HG03135 (cell line): ENCODE results near the gene RAB21.
"Not testable (repeated sequence)": the region's sequence is repeated elsewhere in the genome, so short reads cannot be mapped to it uniquely, and the experiment has no call there.

Experiments used
- ATAC-seq: cut with Tn5 transposase; IDR thresholded peaks from one replicate; pipeline ENCODE4 v1.9.1; 2021; ENCODE audit warnings: mild to moderate bottlenecking, moderate library complexity; ENCODE audit not compliant: unreplicated experiment

RAB21 gene

DNA sequence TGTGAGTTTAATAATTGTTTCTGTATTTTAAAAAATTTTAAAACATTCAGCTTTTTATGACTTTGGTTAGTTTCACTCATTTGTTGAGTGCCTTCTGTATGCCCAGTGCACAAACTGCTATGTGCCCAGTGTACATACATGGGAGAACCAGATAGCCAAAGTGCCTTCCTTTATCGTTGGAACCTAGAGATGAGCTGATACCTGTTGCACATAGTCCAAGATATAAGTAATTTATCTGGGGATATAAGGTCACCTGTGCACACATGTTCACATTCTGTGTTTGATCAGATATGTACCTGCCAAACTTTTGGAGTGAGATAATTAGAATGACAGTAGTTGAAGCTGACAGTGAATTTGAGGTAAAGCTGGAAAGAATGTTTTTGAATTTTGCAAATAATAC, 37.9 kb downstream of the RAB21 start:
- ATAC-seq = no peak

DNA sequence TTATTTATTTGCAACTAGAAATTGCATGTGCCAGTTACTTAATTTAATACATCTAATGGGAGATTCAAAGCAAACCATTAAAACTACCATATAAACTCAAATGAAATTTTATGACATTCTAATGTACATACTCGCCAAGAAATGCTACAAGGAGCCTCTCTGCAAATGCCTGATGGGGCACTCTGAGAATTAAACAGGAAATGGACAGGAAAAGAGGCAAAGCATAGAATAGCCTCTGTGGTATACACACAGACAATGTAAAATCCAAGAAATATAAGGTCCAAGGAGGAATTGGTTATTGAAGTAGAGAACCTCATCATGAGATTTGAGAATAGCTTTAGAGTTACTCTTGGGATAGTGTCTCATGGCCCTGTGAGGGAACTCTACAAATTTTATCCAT, 41.2 kb downstream of the RAB21 start:
- ATAC-seq = no peak

DNA sequence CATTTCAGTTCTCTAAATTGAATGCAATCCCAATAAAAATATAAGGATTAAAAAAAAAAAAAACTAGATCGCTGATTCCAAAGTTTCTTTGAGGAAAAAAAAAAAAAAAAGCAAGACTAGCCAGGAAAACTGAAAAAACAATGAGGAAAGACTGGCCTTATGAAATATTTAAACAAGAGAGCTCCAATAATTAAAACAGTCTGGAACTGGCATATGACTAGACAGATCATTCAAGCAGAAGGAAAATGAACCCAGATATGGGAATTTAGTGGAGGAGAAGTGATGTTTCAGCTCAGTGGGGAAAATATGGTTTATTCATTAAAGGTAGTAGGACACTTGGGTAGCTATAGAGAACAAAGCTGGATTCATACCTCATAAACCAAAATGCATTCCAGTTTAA, 42.9 kb downstream of the RAB21 start:
- ATAC-seq = no peak

DNA sequence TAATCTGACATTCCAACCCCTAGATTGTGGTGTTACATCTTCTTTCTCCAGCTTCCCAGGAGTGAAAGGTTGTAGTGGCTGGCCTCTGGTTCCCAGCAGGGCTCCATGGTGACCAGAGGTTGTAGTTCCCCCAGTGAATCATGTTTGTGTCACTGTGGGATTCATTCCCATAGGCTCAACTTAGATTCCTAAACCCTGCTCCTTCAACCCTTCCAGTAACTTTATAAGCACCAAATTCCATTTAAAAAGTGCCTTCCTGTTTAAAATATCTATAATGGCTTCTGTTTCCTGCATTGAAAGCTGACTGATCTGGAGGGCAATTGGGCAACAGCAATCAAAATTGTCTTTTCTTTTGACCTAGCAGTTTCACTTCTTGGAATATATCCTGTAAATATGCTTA, 44.4 kb downstream of the RAB21 start:
- no peak for ATAC-seq

DNA sequence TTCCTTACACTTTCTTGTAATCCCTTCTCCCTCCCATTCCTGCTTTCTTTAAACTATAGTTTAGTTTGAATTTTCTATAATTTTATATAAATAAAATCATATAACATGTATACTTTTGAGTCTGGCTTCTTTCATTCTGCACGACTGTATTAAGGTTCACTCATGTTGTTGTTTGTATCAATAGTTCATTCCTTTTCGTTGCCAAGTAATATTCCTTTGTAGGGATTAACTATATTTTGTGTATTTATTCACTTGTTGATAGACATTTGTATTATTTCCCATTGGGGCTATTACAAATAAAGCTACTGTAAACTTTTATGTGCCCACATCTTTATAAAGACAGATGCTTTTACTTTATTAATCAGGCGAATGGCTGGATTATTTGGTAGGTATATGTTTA, 45.5 kb downstream of the RAB21 start:
- ATAC-seq = no peak

DNA sequence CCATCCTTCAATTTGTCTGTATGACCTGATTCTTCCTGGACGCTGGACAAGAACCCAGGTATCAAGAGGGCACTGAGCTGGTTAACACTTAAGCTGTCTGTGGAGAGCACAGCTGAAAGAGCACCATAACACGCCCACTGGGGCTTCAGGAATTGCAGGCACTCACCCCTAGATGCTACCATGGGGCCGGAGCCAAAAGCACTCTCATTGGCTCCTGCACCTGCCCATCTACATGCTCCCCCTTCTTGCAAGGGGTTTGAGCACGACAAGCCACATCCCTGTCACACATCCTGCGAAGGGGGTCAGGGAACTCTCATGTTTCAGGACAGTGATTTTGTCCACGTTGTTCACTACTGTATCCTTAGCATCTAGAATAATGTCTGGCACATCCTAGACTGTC, 49.8 kb downstream of the RAB21 start:
- no peak for ATAC-seq

DNA sequence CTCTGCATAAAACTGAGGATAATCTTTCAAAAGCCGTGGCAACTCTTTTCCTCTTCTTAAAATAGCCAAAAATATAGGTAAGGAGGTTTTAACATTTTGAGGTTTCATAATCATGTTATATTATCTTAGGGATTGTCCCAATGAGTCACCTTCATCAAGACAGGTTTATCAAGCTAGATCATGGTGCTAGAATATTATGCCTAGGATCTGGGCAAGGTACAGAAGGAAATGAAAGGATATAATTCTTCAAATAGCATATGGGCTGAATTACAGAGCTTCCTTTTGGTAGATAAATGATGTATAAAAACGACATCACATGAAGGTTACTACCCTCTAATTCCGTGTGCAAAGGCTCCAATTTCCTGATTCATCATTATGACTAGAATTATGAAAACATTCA, 56.3 kb downstream of the RAB21 start:
- ATAC-seq = no peak

DNA sequence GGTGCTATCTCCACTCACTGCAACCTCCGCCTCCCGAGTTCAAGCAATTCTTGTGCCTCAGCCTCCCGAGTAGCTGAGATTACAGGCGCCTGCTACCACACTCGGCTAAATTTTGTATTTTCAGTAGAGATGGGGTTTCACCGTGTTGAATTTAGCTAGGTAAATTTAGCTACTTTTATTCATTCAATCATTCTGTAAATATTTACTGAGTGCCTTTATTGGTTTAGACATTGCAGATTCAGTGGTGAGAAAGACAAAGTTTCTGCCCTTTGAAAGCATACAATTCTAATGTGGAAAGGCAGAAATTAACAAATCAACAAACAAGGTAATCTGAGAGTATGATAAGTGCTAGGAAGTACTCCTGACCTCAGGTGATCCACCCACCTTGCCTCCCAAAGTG, 60.6 kb downstream of the RAB21 start:
- ATAC-seq = not testable (repeated sequence)

DNA sequence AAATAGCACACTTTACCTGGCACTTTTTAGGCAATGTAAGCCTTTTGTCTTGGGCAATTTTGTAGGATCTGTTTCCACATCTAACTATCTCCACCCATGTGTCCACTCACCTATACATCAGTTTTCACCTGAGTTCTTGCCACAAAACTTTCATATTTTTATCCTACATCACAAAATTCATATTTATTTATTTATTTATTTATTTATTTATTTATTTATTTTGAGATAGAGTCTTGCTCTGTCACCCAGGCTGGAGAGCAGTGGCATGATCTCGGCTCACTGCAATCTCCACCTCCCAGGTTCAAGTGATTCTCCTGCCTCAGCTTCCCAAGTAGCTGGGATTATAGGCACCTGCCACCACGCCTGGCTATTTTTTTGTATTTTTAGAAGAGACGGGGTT, 67.4 kb downstream of the RAB21 start:
- not testable (repeated sequence) for ATAC-seq

DNA sequence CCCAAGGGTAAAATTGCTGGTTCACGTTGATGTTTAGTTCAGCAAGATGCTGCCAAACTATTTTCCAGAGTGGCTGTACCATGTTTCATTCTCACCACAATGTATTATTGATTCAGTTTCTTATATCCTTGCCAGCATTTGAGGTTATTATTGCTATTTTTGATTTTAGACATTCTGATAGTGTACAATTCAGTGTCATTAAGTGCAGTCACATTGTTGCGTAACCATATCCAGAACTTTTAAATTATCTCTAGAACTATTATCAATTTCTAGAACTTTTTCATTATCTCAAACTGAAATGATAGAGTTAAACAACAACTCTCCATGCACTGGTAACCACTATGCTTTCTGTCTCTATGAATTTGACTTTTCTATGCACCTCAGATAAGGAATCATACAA, 74.2 kb downstream of the RAB21 start:
- ATAC-seq = no peak

DNA sequence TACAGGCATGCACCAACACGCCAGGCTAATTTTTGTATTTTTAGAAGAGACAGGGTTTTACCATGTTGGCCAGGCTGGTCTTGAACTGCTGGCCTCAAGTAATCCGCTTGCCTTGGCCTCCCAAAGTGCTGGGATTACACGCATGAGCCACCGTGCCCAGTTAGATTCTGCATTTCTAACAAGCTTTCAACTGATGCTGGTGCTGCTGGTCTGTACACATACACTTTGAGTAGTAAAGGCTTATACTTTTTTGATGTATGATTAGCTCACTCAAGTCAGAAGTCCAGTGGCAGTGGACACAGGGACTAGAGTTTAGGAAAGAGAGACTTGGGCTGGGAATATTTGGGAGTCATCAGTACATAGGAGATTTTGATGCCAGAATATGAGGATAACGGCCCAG, 82.7 kb downstream of the RAB21 start:
- no peak for ATAC-seq

DNA sequence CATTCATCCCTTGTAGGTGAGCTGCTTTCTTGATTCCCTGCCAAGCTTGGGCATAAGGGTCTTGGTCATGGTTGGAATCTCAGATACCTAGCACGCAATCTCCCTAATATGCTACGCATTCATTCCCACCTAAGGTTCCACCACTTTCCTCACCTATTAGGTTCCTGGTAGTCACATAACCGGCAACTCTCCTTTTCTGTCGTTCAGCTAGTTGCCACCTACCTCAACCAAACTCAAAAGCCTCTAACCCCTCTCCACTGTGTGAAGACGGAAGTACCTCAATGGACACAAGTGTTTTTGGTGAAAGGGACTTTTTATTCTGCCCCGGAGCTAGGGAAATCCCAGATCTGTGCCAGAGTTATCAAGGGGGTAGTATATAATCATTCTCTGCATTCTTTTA, 83.6 kb downstream of the RAB21 start:
- ATAC-seq = no peak

DNA sequence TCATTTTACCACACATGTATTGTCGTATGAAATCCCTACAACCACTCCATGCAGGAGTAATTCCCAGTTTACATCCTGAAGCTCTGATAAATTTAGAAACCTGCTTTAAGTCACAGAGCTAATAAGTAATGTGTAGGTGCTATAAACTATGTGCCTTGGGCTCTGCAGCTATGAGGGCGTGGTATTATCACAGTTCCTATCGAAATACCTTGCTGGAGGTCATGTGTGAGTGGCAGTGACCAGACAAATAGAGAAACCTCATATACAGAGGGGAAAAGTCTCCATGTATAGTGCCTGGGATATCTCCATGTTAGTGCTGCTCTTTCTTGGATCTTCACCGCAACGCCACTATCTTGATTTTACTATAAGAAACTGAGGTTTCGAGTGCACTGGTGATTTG, 84.0 kb downstream of the RAB21 start:
- ATAC-seq = no peak

DNA sequence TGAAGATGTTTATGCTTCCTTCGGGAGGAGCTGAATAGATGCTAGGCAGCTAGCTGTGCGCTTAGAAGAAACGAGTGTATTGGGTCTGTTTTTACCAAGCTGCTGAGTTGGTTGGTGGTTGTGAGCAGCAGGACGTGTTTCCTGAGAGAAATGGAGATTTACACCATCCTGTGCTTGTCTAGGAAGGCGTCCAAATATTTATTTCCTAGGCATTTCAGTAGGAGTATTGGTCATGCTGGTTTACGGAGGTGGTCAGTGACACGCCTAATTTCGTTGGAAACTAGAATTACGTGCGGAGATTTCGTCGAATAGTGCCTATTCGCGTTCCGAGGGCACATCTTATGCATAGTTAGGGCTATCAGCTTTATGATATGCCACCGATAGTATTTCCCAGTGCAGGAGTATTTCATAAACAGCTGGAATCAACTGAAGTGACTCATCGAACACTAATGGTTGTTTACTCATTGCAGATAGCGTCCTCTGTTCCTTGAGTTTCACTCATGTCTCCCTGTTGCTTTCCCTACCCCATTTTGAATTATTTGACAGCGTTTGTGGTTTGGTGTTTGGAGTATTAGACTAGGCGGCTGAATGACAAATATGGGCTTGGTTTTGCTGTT, 85.7 kb downstream of the RAB21 start:
- peak; percentile 31 for ATAC-seq

DNA sequence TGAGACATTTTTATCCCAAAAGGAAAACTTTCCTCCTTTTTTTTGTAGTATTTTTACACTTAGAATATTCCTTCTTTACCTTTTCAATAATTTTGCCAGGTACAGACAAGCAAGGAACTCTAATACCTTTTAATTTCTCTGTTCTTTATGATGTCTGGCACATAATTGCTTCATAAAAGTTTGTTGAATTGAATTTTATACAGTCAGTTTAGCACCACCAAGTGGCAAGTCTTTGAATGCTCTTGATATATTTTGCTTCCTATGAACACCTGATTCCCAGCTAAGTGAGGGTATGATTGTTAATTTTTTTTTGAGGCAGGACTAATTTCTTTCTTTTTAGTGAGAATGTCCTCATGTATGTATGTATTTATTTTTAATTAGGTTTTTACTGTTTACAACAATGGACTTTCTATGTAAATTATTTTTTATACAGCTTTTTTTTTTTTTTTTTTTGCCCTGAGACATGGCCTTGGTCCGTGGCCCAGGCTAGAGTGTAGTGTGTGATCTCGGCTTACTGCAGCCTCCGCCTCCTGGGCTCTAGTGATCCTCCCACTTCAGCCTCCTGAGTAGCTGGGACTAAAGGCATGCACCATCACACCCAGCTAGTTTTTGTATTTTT, 91.8 kb downstream of the RAB21 start:
- ATAC-seq = no peak

DNA sequence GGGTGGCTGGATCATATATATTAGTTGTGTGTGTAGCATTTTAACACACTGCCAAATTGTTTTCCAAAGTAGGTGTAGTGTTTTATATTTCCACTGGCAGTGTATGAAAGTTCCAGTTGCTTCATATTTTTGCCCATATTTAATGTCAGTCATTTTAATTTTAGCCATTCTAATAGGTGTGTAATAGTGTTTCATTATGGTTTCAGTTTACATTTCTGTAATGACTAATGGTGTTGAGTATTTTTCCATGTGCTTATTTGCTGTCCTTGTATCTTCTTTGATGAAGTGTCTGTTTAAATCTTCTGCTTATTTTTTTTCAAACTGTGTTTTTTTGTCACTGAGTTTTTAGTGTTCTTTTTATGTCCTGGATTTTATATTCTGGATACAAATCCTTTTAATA, 93.5 kb downstream of the RAB21 start:
- no peak for ATAC-seq

DNA sequence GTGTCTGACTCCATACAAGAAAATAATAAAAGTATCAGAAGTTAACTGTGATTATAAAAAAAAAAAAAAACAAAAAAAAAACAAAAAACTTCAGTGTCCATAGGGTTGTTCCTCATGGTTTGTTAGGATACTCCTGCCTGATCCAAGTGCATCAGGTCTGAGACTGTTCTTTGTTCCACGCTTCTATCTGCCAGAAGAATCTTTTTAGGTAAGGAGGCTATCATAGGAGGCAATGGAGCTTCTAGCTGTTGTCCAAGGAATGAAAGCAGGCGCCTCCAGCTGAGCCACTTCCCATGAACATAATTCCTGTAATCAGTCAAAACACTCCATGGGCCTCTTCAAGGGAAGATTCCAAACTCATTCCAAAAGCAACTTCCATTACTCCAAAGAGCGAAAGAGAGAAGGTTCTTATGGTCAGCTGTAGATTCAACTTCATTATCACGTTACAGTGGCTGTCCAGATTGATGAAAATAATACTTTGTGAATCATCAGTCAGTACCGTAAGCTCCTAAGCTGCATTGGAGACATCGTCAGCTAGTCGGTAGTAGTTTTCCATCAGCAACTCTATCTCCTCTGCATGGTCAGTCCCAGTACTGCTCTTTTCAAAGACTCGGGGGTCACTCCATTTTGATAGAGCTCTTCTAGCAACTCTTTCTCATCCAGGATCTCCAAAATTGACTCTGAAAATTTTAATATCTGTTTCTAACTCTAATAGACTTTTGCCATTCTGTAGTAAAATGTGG, 94.6 kb downstream of the RAB21 start:
- no peak for ATAC-seq
